Dendritic cell treated with granulocyte-macrophage colony-stimulating factor and Interleukin-4, amounts not matched to agents 40 ng/mL and 50 ng/mL, for 4 days (primary cell): ENCODE data around the gene FSIP1.

ENCODE experiments used
- H3K27ac Mint-ChIP-seq: one replicate; pipeline ENCODE4 v1.8.0; 2022; ENCODE audit warnings: mild to moderate bottlenecking, mixed read lengths
- H3K27me3 Mint-ChIP-seq: one replicate; pipeline ENCODE4 v1.8.0; 2022; ENCODE audit warnings: mild to moderate bottlenecking, mixed read lengths
- H3K36me3 Mint-ChIP-seq: one replicate; pipeline ENCODE4 v1.8.0; 2022; ENCODE audit warnings: low read depth, mixed read lengths
- H3K4me1 Mint-ChIP-seq: one replicate; pipeline ENCODE4 v1.8.0; 2022; ENCODE audit warnings: low read depth, mixed read lengths
- H3K4me3 Mint-ChIP-seq: one replicate; pipeline ENCODE4 v1.8.0; 2022; ENCODE audit warnings: mild to moderate bottlenecking, moderate library complexity, mixed read lengths
- H3K9me3 Mint-ChIP-seq: one replicate; pipeline ENCODE4 v1.8.0; 2022; ENCODE audit warnings: mixed read lengths
- intact Hi-C: fragments of 100-400 bp; cut with micrococcal nuclease; formaldehyde crosslinking; loops from one replicate; pipeline ENCODE4 v1.15.0; 2022

The FSIP1 gene

DNA sequence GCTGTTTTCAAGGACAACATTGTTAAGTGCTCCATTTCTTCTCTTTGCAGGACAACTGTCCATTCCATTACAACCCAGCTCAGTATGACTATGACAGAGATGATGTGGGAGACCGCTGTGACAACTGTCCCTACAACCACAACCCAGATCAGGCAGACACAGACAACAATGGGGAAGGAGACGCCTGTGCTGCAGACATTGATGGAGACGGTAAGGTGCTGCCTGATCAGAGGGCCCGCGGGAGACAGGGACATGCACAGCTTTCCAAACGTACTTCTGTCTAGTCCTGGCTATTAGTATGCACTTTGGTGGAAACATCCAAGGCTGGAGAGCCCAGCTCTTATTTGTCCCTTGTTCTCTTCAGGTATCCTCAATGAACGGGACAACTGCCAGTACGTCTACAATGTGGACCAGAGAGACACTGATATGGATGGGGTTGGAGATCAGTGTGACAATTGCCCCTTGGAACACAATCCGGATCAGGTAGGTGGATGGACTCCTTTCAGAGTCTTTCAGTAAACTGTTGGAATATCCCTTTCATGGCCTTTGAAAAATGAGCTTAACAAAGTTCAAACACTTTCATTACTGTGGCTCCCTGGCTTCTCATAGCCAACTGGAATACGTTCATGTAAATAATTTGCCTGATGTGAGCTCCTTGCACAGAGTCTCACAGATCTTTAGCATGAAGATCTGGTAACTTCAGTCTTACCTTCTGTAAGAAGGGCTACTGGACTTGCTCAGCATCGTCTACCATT is 191.3 kb downstream of the FSIP1 start:
- Mint-ChIP-seq H3K4me1 (no peaks in the 10 kb centered on the region), H3K36me3 (peaks cover 42% of the 10 kb centered on the region), H3K27me3 (no peaks in the 10 kb centered on the region), H3K4me3 (no peak overlapping the region), H3K27ac (no peak overlapping the region), H3K9me3 (no peaks in the 10 kb centered on the region)
- intact Hi-C loops: no loop called here

DNA sequence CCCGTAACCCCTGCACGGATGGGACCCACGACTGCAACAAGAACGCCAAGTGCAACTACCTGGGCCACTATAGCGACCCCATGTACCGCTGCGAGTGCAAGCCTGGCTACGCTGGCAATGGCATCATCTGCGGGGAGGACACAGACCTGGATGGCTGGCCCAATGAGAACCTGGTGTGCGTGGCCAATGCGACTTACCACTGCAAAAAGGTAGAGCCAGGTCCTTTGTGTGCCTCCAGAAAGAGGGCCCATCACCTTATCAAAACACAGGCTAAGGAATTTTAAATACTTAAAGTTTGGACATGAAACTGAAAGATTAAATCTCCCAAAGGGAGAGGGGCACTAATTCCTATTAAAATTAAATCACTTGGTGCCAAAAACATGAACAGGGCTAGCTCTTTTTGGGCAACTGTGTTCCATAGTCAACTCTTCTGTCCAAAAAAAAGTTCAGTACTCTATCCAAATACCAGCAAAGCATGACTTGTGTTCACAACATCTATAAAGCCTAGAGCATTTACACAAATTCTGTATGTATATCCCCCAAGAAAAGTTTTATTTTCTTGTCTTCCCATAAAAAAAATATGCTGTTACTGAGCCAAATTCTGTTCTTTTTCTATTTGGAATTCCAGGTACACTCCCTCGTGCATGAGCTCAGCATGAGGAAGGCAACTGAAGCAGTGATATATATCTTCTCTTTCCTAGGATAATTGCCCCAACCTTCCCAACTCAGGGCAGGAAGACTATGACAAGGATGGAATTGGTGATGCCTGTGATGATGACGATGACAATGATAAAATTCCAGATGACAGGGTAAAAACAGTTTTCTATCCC is 192.6 kb downstream of the FSIP1 start:
- Mint-ChIP-seq H3K27ac (no peak overlapping the region), H3K4me1 (no peaks in the 10 kb centered on the region), H3K36me3 (peaks cover 42% of the 10 kb centered on the region), H3K27me3 (peaks cover 1% of the 10 kb centered on the region), H3K4me3 (no peak overlapping the region), H3K9me3 (no peaks in the 10 kb centered on the region)
- intact Hi-C loops: no loop called here

DNA sequence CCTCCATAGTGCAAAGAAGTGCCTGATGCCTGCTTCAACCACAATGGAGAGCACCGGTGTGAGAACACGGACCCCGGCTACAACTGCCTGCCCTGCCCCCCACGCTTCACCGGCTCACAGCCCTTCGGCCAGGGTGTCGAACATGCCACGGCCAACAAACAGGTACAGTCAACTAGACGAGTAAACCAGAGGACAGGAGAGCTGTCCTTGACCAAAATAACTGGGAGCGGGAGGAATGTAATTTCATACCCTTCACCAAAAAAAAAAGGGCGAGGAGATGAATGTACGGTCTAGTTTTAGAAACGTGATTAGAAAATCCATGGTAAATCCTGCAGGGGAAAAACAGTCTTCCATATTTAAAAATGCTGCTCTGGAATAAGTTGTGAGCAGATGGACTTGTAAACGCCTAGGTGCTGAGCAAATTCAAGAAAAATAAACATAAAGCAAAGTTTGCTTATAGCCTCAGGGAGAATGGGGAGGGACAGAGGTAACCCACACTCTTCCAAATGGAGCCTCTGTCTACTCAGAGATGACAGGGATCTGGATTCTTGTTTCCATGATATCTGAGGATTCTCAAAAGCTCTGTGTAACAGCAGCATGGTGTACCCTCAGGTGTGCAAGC is 193.3 kb downstream of the FSIP1 start:
- H3K9me3 Mint-ChIP-seq: no peaks in the 10 kb centered on the region
- H3K27ac Mint-ChIP-seq: no peak overlapping the region
- H3K36me3 Mint-ChIP-seq: peaks cover 42% of the 10 kb centered on the region
- H3K4me1 Mint-ChIP-seq: no peaks in the 10 kb centered on the region
- H3K27me3 Mint-ChIP-seq: peaks cover 1% of the 10 kb centered on the region
- intact Hi-C loops: no loop called here
- no peak overlapping the region for H3K4me3 Mint-ChIP-seq

DNA sequence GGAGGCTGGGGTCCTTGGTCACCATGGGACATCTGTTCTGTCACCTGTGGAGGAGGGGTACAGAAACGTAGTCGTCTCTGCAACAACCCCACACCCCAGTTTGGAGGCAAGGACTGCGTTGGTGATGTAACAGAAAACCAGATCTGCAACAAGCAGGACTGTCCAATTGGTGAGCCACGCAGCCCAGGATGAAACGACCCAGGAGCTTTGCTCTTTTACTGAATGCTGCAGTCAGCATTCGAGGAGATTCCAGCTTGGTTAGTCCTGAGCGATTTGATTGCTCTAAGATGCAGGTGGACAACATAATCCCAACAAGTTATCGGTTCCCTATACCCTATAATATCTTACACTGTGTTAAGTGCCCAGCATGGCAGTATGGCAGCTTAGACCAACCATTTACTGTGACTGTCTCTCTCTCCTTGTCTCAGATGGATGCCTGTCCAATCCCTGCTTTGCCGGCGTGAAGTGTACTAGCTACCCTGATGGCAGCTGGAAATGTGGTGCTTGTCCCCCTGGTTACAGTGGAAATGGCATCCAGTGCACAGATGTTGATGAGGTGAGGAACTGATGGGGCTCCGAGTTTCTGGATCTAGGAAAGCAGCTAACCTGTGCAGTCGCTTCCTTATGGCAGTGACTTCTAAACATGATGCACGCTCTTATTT is 194.0 kb downstream of the FSIP1 start:
- no peaks in the 10 kb centered on the region for H3K4me1 Mint-ChIP-seq
- intact Hi-C loops: no loop called here
- peaks cover 4% of the 10 kb centered on the region for H3K27me3 Mint-ChIP-seq
- H3K36me3 Mint-ChIP-seq: peaks cover 37% of the 10 kb centered on the region
- no peak overlapping the region for H3K27ac Mint-ChIP-seq
- no peaks in the 10 kb centered on the region for H3K9me3 Mint-ChIP-seq
- H3K4me3 Mint-ChIP-seq: no peak overlapping the region

DNA sequence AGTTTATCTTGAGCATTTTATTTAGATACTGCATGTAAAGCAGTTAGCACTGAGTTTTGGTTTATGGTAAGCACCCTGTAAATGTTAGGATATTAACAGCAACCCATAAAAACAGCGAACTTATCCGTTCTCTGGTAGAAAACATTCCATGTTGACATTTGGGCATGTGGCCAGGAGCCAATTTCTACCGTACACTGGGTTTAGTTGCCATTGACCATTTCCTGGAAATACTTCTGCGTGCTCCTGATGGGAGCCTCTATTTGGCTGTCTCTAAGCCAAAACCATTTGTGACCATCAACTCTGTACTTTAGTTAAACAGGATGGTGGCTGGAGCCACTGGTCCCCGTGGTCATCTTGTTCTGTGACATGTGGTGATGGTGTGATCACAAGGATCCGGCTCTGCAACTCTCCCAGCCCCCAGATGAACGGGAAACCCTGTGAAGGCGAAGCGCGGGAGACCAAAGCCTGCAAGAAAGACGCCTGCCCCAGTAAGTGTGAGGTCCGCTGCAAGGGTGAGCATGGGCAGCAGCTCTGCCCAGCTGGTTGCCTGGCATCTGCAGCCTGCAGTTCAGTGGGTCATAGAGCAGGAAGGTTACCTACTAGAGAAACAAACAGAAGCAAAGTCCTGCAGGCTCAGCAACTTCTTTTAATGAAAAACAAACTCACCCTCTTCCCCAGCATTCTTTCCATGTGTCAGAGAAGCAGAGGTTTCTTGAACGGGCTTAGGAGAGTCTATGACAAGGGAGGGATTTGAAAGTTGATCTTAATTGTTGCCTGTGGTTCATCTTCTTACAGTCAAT is 194.7 kb downstream of the FSIP1 start:
- Mint-ChIP-seq H3K36me3 (peaks cover 29% of the 10 kb centered on the region), H3K4me1 (no peaks in the 10 kb centered on the region), H3K4me3 (no peak overlapping the region)

DNA sequence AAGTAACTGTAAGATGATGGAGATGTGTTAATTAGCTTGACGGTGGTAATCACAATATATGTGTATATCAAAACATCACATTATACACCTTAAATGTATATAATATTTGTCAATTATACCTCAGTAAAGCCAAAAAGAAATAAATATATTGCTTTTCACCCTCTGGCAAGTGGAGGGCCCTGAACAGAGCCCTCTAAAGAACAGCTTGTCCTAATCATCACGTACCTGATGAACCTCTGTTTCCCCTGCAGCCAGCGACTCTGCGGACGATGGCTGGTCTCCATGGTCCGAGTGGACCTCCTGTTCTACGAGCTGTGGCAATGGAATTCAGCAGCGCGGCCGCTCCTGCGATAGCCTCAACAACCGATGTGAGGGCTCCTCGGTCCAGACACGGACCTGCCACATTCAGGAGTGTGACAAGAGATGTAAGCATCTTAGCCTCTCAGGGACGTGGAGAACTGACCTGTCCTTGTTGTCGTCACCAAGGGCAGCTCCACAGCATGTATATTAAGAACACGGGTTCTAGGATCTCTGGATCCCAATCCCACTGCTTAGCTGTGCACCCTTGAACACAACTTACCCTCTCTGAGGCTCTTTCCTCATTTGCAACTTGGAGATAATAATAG is 195.4 kb downstream of the FSIP1 start:
- H3K4me1 Mint-ChIP-seq: peaks cover 7% of the 10 kb centered on the region
- peaks cover 11% of the 10 kb centered on the region for H3K27me3 Mint-ChIP-seq
- H3K27ac Mint-ChIP-seq: no peak overlapping the region
- H3K4me3 Mint-ChIP-seq: no peak overlapping the region
- intact Hi-C loops: no loop called here
- no peaks in the 10 kb centered on the region for H3K9me3 Mint-ChIP-seq
- H3K36me3 Mint-ChIP-seq: peaks cover 22% of the 10 kb centered on the region

More for the DNA sequence above, 194.7 kb downstream of the FSIP1 start:
- Mint-ChIP-seq H3K9me3 (no peaks in the 10 kb centered on the region), H3K27me3 (peaks cover 4% of the 10 kb centered on the region), H3K27ac (no peak overlapping the region)
- intact Hi-C loops: no loop called here

DNA sequence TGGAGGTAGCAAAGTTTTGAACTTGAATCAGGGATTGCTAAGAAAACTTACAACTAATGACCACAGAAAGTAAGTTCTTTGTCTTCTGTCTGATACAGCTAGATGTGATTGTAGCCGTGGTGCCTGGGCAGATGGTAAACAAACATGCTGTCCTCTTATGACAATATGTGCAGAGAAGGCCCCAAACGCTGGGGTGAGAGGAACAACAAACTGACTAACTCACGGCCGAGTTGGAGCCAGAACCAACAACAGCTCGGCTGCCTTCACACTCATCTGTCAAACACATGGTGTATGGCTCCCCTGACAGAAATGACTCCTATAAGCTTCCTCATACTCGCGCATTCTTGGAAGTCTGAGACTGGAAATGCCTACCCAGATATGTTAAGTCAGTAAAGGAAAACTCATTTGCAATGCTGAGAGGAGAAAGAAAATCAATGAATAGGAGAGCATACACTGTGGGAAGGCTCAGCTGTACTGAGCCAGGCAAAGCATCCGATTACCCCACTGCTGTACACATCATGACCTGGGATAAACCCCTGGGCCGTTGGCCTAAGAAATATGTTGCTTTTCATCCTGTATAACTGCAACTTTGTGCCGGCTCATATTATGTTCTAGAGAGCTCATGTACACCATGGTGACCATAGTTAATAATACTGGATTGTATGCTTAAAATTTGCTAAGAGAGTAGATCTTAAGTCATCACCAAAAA is 196.1 kb downstream of the FSIP1 start:
- Mint-ChIP-seq H3K4me1 (peaks cover 11% of the 10 kb centered on the region), H3K27me3 (peaks cover 18% of the 10 kb centered on the region), H3K4me3 (no peak overlapping the region), H3K9me3 (no peaks in the 10 kb centered on the region), H3K36me3 (peaks cover 22% of the 10 kb centered on the region), H3K27ac (no peak overlapping the region)
- intact Hi-C loops: no loop called here

DNA sequence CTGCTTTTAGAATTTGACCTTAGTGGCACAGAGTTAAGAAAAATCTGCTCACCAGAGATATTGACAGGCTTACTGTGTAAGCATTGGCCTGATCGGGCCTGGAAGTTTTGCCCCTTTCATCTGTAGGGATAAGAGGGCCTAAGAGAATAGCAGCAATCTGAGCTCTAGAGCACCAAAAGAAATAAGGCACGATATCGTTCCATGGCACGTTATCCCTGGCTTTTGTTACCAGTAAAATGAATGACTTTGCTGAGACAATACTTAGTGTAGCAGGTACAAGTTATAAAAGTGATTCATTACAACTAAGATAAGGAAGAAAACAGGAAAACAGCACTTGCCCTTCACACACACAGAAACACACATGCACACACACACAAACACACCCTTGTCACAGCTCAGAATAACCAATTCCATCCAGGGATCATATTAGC is 196.8 kb downstream of the FSIP1 start:
- Mint-ChIP-seq H3K4me3 (no peak overlapping the region), H3K4me1 (peaks cover 17% of the 10 kb centered on the region), H3K27me3 (peaks cover 25% of the 10 kb centered on the region), H3K9me3 (no peaks in the 10 kb centered on the region), H3K36me3 (peaks cover 17% of the 10 kb centered on the region), H3K27ac (no peak overlapping the region)
- intact Hi-C loops: no loop called here

DNA sequence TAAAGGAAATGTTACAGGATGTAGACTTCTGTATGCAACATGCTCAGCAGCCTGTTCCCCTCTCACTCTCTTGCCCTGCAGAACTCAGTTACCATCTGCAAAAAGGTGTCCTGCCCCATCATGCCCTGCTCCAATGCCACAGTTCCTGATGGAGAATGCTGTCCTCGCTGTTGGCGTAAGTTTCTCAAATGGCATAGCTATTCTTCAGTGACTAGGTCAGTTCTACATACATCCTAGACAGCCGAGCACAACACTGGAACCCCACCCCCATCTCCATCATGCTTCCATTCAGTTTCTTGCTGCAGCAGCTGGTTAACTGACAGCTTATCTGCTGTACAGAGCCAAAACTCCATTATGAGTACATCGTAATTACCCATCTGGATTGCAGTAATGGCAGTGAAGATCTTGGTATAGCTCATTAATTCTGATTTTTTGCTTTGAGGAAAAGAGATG is 197.2 kb downstream of the FSIP1 start:
- Mint-ChIP-seq H3K27me3 (peaks cover 29% of the 10 kb centered on the region), H3K4me3 (no peak overlapping the region), H3K4me1 (peaks cover 18% of the 10 kb centered on the region), H3K9me3 (no peaks in the 10 kb centered on the region), H3K36me3 (peaks cover 16% of the 10 kb centered on the region), H3K27ac (no peak overlapping the region)
- intact Hi-C loops: no loop called here

DNA sequence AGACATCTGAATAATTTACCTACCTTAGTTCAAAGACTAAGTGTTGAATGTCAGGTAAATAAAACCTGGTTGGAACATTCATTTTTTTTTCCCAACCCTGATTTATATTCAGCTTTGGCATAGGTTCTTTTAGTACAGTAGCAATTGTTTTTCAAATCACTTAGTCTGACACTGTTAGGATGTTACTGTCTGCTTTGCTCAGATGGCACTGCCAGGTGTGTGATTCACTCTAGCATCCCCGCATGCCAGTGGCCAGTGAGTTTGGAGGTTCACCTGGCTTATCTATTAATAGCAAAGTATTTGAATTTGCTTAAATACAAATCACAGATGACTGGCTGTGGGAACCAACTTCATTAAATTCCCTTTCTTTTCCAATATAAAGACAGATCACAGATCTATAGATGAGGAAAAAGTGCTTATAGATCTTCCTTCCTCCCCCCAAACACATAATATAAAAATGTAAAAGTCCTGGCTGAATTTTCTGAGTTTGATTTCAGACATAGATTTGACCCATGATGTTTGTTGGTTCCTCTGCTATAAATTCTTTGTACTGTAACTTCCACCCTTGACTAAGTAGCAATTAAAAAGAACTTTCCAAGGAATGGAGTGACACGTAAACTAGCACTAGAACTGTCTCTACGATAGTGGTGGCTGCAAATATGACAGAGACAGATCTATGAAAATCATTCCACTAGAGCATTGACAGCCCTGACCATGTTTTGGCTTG is 197.8 kb downstream of the FSIP1 start:
- no peak overlapping the region for H3K4me3 Mint-ChIP-seq
- H3K4me1 Mint-ChIP-seq: peaks cover 20% of the 10 kb centered on the region
- no peak overlapping the region for H3K27ac Mint-ChIP-seq
- H3K27me3 Mint-ChIP-seq: peaks cover 31% of the 10 kb centered on the region
- no peaks in the 10 kb centered on the region for H3K9me3 Mint-ChIP-seq
- peaks cover 12% of the 10 kb centered on the region for H3K36me3 Mint-ChIP-seq
- intact Hi-C loops: loop anchor here (5.0 kb wide), 2 partner anchors 172 to 458 kb away; no protein-coding TSS in a partner anchor

DNA sequence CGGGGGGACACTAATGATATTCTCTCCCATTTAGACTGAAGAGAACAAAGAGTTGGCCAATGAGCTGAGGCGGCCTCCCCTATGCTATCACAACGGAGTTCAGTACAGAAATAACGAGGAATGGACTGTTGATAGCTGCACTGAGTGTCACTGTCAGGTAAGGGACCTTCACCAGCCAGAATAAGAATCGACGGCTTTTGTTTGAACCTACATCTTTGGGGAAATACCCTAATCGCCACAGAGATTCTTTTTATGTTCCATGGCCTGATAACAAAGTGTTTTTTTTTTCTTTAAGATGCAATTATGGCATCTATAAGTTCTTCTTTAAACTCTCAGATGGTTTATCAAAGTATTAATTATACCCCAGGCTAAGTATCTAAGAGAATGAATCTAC is 198.4 kb downstream of the FSIP1 start:
- H3K4me3 Mint-ChIP-seq: no peak overlapping the region
- H3K9me3 Mint-ChIP-seq: no peaks in the 10 kb centered on the region
- peaks cover 23% of the 10 kb centered on the region for H3K4me1 Mint-ChIP-seq
- H3K27ac Mint-ChIP-seq: no peak overlapping the region
- intact Hi-C loops: loop anchor here (5.0 kb wide), 2 partner anchors 173 to 457 kb away; no protein-coding TSS in a partner anchor
- peaks cover 35% of the 10 kb centered on the region for H3K27me3 Mint-ChIP-seq
- peaks cover 6% of the 10 kb centered on the region for H3K36me3 Mint-ChIP-seq
